ENCODE data around the gene NOD2.

The NOD2 gene

DNA sequence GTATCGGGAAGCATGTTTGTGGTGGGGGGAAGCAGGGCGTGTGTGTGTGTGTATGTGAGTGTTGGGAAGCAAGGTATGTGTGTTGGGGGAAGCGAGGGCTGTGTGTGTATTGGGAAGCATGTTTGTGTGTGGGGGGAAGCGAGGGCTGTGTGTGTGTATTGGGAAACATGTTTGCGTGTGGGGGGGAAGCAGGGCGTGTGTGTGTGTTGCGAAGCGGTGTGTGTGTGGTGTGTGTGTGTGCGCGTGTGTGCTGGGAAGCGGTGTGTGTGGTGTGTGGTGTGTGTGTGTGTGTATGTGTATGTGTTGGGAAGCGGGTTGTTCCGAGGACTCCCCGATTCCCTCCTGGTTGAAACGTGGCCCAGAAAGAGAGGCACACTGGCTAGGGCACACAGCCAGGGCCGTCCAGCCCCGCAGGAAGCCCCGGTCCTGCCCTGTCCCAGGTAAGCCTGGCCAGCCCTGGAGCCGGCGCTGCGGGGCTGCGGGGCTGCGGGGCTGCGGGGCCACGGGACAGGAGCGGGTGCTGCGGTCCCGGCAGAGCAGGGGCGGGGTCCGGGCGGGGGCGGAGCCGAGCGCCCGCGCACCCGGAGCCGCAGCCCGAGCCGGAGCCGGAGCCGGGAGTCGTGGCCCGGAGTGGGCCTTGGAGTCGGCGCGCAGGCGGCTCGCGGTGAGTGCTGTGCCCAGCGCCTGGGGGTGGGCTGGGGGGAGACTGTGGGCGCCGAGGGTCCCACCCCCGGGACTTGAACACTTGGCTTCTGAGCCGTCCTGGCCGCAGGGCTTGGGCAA lies at the start of gene NOD2:
Gene NOD2 (plus strand): TSS at position 608 of the 783 bp plus-strand sequence. CDS start 5,890 bp downstream, outside the sequence.
- DNase-seq (ENCODE audit: low read depth in 2 of 3, low spot score in 2 of 3) = no peak

DNA sequence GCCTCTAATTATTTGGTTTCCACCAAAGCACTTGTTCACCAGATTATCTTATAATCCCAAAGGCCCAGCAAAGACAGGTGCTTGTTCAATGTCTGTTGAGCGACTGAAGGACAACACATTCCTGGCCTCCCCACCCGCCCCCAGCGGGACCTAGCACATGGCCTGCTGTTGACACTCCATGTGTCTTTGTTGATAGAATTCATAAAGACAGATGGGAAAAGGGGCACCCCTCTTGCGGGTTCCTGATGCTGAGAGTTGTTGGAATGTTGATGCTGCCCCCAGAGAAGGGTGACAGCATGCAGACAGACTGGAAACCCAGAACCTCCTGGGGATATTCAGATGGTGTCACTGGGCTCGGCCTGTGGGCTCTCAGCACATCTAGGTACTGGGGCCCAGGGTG lies 49.2 kb upstream of the NOD2 start:
- no peak for DNase-seq (ENCODE audit: low read depth in 2 of 3, low spot score in 2 of 3)

DNA sequence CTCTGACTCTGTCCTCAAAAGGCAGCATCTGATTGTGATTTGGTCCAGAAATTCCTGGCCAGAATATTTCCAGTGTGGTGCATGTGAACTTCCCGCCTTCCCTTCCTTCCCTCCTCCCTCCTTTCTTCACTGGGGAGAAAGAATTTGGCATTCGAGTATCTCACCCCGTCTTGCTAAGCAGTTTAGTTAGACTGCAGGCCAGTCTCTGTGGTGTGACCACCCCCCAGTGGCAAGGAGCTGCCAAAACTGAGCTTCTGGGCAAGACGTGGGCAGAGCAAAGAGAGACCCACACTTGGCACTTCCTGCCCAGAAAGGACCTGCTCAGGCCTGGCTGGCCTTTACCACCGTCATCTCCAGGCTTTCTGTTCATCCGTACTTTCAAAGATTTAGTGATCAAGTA lies 48.7 kb upstream of the NOD2 start:
- DNase-seq (ENCODE audit: low read depth in 2 of 3, low spot score in 2 of 3) = no peak

DNA sequence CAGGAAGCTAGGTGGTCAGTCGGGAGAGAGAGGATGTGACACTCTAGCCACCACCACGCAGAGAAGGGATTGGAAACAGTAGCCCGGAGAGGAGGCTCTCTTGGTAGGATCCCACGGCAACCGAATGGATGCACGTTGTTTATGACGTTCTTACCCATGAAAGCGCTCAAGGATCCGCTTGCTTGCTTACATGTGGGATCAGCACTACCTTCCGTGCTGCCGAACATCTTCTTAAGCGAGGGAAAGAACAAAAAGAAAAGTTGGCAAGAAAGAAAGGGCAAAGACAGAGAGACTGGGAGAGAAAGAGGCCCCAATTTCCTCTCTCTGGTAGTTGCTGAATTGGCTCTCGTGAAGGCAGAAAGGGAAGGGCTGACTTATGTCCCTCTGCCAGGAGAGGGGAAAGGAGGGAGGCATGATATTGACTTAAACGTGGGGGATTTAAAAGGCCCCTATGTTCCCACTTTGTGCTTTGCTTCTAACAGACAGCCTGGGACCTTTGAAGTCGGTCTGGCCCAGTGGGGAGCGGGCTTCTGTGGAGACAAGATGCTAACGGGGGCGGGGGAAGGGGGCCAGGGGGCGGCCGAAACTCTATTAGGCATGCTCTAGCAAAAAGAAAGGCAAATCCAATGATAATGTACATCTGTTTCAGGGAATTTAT lies 47.7 kb upstream of the NOD2 start:
- DNase-seq (ENCODE audit: low read depth in 2 of 3, low spot score in 2 of 3) = no peak

DNA sequence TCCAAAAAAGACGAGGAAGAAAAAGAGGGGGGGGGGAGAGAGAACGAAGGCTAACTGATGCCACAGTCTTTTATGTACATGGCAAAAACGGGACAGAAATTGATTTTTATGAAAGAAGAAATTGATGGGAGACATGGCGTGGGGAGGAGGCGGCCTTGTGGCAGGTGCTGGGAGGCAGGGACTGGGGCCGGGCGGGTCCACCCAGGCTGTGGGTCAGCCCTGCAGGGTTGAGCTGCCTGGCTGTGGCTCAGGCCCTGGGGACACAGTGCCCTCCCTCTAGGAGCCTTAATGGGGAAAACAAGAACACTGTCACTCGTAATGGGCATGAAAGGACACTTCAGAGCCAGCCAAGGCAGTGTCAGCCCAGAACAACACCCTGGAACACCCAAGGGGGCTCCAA lies 47.1 kb upstream of the NOD2 start:
- DNase-seq (ENCODE audit: low read depth in 2 of 3, low spot score in 2 of 3) = no peak

DNA sequence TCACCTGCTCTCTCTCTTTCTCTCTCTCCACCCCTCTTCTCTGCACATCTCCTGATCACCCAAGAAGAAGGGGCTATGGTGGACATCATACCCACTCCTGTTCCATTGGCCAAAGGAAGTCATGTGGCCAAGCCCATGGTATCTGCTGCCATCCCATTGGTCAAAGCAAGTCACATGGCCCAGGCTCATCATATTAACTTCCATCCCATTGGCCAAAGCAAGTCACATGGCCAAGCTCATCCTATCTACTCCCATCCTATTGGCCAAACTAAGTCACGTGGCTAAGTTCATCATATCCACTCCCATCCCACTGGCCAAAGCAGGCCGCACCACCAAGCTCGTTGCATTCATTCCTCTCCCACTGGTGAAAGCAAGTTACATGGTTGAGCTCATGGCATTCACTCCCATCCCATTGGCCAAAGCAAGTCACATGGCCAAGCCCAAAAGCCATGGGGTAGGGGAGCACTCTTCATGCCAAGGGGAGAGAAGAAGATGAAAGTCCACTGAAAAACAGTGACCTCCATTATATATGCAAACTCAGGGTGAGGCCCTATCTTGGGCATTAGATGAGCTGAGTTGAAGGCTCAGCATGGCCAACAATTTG lies 41.5 kb upstream of the NOD2 start:
- DNase-seq (ENCODE audit: low read depth in 2 of 3, low spot score in 2 of 3) = no peak

DNA sequence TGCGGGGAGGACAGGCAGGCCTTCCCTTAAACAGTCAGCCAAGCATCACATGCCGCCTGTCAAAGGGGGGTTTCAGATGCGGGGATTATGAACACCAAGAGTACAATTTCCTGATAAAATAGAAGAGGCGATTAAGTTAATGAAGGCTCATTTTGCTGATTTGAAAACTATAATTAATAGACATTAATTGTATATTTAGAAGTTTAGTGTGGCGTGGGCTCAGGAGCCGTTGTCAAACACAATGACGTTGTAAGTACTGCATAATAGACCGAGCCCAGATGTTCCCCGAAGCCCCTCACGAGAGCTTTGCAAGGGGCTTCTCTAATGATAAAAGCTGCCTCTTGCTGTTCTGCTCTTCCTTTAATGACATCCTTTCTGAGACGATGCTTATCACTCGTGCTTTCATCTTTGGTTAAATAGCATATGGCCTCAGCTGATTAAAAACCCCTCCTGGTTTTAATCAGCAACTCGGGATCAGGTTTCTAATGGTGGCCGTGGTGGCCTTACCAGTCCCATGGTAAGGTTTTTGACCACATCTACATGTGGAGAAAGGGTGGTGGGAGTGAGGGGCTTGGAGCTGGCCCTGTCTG lies 40.5 kb upstream of the NOD2 start:
- no peak for DNase-seq (ENCODE audit: low read depth in 2 of 3, low spot score in 2 of 3)

DNA sequence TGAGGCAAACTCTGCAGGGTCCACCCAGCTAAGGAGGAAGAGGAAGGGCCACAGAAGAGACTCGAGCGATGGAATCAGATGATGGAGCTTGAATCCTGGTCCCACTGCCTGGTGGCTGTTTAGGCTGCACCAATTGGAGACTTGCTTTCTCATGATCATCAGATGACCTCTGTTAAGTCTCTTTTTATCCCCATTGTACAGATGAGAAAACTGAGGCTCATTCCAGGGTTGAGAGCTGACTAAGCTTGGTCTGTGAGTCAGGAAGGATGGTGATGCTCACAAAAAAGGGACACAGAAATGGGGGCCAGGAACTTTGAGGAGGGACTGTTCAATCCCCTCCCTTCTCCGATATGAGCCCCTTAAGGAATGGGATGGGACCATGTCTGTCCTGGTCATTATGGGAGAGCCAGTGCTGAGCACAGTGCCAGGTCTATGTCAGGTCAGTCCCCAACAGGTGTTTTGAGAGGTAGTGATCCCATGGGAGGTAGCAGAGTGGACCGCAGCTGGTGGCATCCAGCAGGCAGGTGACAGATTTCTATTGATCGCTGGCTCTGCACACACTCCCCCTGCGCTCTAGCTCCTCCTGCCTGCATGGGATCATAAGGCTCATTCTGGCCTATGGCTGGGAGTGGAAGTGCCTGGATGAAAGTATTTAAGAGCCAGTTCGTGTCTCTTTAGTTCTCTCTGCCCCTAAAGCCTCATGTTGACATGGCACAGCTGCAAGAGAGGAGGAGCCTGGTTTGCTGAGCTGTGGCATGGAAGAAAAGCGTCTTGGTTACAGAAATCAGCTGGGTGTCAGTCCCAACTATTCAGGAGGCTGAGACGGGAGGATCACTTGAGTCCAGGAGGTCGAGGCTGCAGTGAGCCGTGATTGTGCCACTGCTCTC lies 39.5 kb upstream of the NOD2 start:
- DNase-seq (ENCODE audit: low read depth in 2 of 3, low spot score in 2 of 3) = no peak

DNA sequence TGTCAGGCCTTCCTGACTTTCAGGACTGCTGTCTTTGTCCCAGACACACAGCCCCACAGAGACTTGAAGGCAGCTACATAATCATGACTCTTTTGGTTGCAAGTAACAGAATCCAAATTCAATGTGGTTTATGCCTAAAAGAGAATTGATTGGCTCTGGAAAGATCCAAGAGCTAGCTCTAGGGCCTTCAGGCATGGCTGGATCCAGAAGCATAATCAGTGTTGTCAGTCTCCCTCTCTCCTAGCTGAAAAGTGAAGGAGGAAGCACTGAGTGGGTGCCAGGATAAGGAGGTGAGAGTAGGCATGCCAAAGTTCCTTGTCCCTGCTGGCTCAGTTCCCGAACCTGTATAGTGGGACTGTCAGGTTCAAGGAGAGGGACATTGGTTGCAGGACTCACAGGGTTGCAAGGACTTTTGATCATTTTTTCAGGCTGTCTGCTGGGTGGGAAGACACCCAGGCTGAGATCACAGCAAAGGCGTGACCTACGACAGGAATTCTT lies 37.8 kb upstream of the NOD2 start:
- DNase-seq (ENCODE audit: low read depth in 2 of 3, low spot score in 2 of 3) = no peak

DNA sequence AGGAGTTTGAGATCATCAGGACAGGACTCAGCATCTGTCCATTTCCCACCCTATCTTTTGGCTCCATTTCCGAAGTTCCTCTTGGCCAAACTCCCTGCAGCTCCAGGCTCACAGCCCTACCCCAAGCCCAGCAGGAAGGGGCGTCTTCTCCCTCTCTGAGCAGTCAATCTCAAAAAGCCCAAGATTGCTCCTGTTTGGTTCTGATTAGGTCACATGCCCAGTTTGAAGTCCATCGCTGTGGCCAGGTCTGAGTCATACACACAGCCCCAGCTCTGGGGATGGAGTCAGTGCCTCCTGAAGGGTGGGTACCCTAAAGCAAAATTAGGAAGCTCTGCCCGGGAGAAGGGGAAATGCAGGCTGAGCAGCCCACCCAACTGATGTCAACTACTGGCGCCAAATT lies 36.2 kb upstream of the NOD2 start:
- DNase-seq (ENCODE audit: low read depth in 2 of 3, low spot score in 2 of 3) = no peak

DNA sequence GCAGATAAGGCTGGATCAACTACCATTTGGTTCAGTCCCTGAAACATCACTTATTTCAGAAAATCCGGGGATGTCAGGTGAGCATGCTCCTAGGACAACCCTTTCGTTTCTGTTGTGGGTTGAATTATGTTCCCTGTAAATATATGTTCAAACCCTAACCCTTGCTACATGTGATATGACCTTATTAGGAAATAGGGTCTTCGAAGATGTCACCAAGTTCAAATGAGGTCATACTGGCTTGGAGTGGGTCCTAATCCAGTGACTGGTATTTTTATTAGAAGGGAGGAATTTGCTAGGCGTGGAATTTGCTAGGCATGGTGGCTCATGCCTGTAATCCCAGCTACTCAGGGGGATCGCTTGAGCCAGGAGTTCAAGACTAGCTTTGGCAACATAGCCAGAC lies 33.6 kb upstream of the NOD2 start:
- DNase-seq (ENCODE audit: low read depth in 2 of 3, low spot score in 2 of 3) = no peak

DNA sequence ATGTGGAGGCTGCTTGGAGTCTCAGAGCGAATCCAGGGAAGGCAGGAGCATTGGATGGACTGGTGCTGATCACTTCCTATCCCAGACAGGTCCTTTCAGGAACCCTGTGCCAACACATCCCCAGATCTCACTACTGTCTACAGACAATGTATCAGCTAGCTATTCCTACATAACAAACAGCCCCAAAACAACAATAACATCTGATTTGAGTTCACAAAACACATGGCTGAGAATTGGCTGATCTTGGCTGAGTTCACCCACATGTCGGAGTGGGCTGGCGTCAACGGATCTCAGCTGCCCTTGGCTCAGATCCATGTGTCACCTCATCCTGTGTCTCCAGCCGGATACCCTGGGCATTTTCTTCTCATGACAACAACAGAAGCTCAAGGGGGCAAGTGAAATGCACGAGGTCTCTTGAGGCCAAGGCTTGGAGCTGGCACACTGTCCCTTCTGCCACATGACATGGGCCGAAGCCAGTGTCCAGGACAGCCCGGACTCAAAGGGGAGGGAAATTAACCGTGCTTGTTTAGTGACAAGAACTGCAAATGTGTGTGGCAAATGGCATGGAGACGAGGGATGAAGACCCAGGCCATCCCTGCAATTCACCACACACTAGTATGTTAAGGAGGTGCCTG lies 31.0 kb upstream of the NOD2 start:
- DNase-seq (ENCODE audit: low read depth in 2 of 3, low spot score in 2 of 3) = no peak

DNA sequence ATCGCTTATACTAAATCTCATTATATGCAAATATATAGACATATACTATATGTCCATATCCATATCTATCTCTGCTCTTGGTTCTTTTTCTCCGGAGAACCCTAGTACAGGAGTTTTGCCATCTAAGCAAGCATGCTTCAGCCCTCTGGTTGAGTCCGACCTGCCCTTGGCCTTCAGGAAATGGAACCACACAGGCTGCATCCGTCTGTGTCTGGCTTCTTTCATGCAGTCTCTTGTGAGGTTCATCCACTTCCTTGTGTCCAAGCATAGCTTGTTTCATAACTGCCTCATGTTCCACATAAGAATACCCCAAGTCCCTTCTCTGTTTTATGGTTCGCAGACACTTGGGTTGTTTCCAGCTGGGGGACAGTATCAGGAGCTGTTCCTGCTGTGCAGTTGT lies 29.1 kb upstream of the NOD2 start:
- no peak for DNase-seq (ENCODE audit: low read depth in 2 of 3, low spot score in 2 of 3)

DNA sequence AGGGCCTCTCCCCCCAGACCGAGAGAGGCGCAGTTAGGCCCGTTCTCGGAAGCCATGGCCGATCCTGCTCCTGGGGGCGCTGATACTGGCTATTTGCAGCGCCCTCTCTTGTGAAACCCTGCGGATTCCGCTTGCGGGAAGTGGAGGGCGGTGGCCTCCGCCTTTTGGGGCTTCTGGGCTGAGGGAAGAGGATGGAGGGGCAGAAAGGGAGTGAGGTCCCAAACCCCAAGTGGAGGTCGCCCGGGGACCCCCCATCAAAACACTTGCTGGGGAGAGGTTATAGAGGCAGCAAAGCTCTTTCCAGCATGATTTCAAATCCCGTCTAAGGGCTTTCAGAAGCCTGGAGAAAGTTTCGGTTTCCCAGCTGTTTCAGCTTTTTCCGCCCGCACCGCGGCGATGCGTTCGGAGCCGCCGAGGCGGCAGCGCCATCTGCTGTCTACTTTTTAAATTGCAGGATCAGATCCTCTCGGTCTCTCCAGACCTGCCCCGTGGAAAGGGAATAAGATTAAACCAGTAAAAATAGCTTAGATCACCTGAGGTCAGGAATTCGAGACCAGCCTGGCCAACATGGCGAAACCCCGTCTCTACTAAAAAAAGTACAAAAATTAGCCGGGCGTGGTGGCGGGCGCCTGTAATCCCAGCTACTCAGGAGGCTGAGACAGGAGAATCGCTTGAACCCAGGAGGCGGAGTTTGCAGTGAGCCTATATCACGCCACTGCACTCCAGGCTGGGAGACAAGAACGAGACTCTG lies 28.1 kb upstream of the NOD2 start:
- DNase-seq (ENCODE audit: low read depth in 2 of 3, low spot score in 2 of 3) = peak; percentile 46 to 91 (median 68)

DNA sequence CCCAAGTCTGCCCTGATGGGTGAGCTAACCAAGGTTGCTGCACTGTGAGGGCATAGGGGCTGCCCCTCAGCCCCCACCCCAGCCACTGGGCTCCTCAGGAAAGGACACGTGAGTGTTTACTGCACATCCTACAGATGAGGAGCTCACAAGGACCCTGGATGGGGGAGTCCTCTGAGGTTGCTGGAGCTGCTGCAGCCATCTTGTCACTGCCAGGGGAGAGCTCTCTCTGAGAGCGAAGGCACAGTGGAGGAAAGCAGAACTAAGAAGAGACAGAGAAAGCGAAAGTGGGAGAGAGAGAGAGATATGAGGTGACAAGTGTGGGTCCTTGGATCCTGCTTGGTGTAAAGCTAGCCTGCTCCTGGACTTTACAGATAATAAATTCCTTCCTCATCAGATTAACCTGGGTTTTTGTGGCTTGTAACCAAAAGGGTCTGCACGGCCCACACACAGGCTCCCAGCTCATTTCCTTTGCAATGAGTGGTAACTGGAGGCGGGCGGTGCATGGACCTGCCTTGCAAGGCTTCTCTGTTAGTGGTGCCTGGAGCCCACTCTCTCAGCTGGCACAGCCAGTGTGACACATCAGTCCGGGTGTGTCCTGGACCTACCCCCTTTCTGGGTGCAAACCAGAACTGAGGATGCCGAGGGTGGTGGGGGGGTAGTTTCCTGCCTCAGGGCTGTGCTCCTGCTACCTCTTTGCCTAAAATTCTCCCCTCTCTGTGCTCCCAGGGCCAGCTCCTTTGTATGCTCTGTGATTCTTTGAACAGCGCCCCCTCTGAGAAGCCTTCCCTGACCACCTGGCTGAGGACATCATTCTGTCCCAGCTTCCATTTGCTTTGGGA lies 26.5 kb upstream of the NOD2 start:
- peak in 1 of 3 experiments; percentile 47 for DNase-seq (ENCODE audit: low read depth in 2 of 3, low spot score in 2 of 3)

DNA sequence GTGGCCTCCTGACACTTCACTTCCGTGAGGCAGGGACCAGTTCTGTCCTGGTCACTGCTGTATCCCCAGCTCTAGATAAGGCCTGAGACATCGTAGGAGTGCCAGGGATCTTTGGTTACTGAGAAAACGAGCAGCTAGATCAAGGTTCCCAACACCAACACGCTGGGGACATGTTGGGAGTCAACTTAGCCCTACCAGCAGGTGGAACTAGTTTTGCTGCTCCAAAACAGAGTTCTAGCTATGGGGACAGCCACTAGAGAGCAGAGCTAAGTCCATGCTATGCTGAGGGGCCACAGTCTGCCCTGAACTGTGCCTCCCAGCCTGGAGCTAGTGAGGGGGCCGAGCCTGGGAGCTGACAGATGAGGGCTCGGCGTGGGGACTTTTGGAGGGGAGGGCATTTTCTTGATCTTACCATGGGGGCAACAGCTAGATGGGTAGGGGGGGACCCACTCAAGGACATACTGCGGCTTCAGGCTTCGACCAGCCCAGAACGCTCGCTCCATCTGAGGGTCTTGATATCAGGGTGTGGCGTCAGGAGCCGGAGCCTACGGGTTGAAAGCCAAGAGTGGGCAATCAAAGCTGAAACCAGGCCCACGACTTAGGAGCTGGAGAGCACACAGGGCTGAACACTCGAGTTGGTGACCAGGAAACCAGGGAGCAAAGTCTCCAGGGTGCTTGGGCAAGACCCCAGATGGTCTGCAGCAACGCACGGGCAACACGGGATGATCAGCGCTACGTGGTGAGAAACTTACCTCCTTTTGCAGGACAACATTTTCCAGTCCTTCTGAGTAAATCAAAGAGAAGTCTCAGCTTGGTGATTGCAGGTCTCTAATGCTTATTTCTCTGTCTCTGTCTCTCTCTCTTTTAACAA lies 25.7 kb upstream of the NOD2 start:
- DNase-seq (ENCODE audit: low read depth in 2 of 3, low spot score in 2 of 3) = no peak

DNA sequence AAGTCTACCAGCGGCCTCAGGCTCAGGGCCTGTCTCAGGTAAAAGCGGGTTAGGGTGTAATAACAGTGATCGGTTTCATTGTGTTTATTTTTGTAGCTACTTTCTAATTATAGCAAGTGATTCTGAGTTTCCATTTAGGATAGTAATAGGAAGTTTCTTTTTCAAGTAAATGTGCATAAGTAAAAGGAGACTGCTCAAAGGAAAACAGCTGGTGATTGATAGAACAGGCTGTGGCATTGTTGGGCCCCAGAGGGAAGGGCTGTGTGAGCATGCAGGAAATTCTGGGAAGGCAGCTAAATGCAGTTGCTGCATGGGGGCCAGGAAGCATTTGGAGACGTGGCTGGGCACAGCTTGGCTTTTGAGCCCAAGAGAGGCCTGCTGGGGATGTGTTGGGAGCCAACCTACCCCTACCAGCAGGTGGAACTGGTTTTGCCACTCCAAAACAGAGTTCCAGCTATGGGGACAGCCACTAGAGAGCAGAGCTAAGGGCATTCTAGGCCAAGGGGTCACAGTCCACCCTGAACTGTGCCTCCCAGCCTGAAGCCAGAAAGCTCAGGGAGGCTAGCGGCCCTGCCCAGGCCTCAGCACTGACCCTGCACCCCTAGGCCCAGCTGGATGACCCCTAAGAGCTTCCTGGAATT lies 24.9 kb upstream of the NOD2 start:
- no peak for DNase-seq (ENCODE audit: low read depth in 2 of 3, low spot score in 2 of 3)
